ENCODE data around the gene TUBB6. TPM values are rescaled to one million over a fixed set of nuclear protein-coding genes. Genes with fewer than 3 reads are reported as not detected.
A peak's percentile ranks its signal among the peaks of the same experiment; 100 is the strongest.

TUBB6 gene
- total and polyA plus RNA-seq, 2 donors (not counting 1 experiment from before 2014, with no cell fraction given) = 269 to 646 TPM

GRCh38 chr18:12264864-12265263 is 43.2 kb upstream of the TUBB6 start:
- no peaks in the 10 kb centered on the region for H3K27me3 ChIP-seq (ENCODE audit: control insufficient read depth, insufficient read depth, low read length)

GRCh38 chr18:12271376-12272235 is 36.4 kb upstream of the TUBB6 start:
- H3K4me2 ChIP-seq (ENCODE audit: extremely low read depth, insufficient read depth, low read length) = peak overlapping the region; percentile 66
- H3K4me1 ChIP-seq (ENCODE audit: control insufficient read depth, extremely low read depth, insufficient read depth, low read length) = no peaks in the 10 kb centered on the region
- no peaks in the 10 kb centered on the region for H3K79me2 ChIP-seq (ENCODE audit: control insufficient read depth, insufficient read depth, low read length)
- H3K9ac ChIP-seq (ENCODE audit: insufficient read depth, low read length) = peak overlapping the region; percentile 72
- H2AFZ ChIP-seq (ENCODE audit: low read length) = peak overlapping the region; percentile 66
- no peaks in the 10 kb centered on the region for H3K9me3 ChIP-seq (ENCODE audit: control insufficient read depth, insufficient read depth, low read depth, low read length)
- peak overlapping the region; percentile 57 for H3K27ac ChIP-seq (ENCODE audit: insufficient read depth, low read length)
- peak overlapping the region; percentile 53 to 68 (median 60) for H3K4me3 ChIP-seq (replicated peaks in 1 of 4; ENCODE audit: control extremely low read depth in 1 of 4, insufficient read depth in 1 of 4, low read depth in 3 of 4, low read length in 4 of 4)
- peak; percentile 73 to 81 for DNase-seq (ENCODE audit: low read depth in 2 of 2)
- H3K36me3 ChIP-seq (ENCODE audit: control insufficient read depth, insufficient read depth, low read length) = no peaks in the 10 kb centered on the region
- H3K27me3 ChIP-seq (ENCODE audit: control insufficient read depth, insufficient read depth, low read length) = no peaks in the 10 kb centered on the region
- no peaks in the 10 kb centered on the region for H4K20me1 ChIP-seq (ENCODE audit: control insufficient read depth, extremely low read depth, insufficient read depth, low read length)
- TF ChIP-seq CTCF (conservative IDR thresholded peaks at IDR 0.05 in 1 of 2, IDR thresholded peaks at IDR 0.05 in 1 of 2; ENCODE audit: low read depth in 1 of 2, low read length in 2 of 2) (peak; percentile 59 to 69), EZH2 (IDR thresholded peaks at IDR 0.05; ENCODE audit: low read length, missing control alignments) (no peak)

More at GRCh38 chr18:12264864-12265263, 43.2 kb upstream of the TUBB6 start:
- Histone ChIP-seq H3K79me2 (ENCODE audit: control insufficient read depth, insufficient read depth, low read length) (no peaks in the 10 kb centered on the region), H3K27ac (ENCODE audit: insufficient read depth, low read length) (no peak overlapping the region), H3K4me2 (ENCODE audit: extremely low read depth, insufficient read depth, low read length) (no peak overlapping the region), H3K4me3 (replicated peaks in 1 of 4; ENCODE audit: control extremely low read depth in 1 of 4, insufficient read depth in 1 of 4, low read depth in 3 of 4, low read length in 4 of 4) (no peak overlapping the region), H3K4me1 (ENCODE audit: control insufficient read depth, extremely low read depth, insufficient read depth, low read length) (no peaks in the 10 kb centered on the region), H3K36me3 (ENCODE audit: control insufficient read depth, insufficient read depth, low read length) (no peaks in the 10 kb centered on the region), H4K20me1 (ENCODE audit: control insufficient read depth, extremely low read depth, insufficient read depth, low read length) (no peaks in the 10 kb centered on the region), H2AFZ (ENCODE audit: low read length) (no peak overlapping the region), H3K9ac (ENCODE audit: insufficient read depth, low read length) (no peak overlapping the region), H3K9me3 (ENCODE audit: control insufficient read depth, insufficient read depth, low read depth, low read length) (no peaks in the 10 kb centered on the region)
- DNase-seq (ENCODE audit: low read depth in 2 of 2) = no peak
- TF ChIP-seq CTCF (conservative IDR thresholded peaks at IDR 0.05 in 1 of 2, IDR thresholded peaks at IDR 0.05 in 1 of 2; ENCODE audit: low read depth in 1 of 2, low read length in 2 of 2) (no peak), EZH2 (IDR thresholded peaks at IDR 0.05; ENCODE audit: low read length, missing control alignments) (no peak)

- Histone ChIP-seq H3K4me2 (ENCODE audit: extremely low read depth, insufficient read depth, low read length) (no peak overlapping the region), H3K9ac (ENCODE audit: insufficient read depth, low read length) (no peak overlapping the region), H3K79me2 (ENCODE audit: control insufficient read depth, insufficient read depth, low read length) (no peaks in the 10 kb centered on the region), H3K36me3 (ENCODE audit: control insufficient read depth, insufficient read depth, low read length) (no peaks in the 10 kb centered on the region), H4K20me1 (ENCODE audit: control insufficient read depth, extremely low read depth, insufficient read depth, low read length) (no peaks in the 10 kb centered on the region), H3K4me1 (ENCODE audit: control insufficient read depth, extremely low read depth, insufficient read depth, low read length) (peaks cover 14% of the 10 kb centered on the region), H3K9me3 (ENCODE audit: control insufficient read depth, insufficient read depth, low read depth, low read length) (no peaks in the 10 kb centered on the region), H3K27me3 (ENCODE audit: control insufficient read depth, insufficient read depth, low read length) (no peaks in the 10 kb centered on the region), H3K27ac (ENCODE audit: insufficient read depth, low read length) (no peak overlapping the region), H2AFZ (ENCODE audit: low read length) (no peak overlapping the region), H3K4me3 (replicated peaks in 1 of 4; ENCODE audit: control extremely low read depth in 1 of 4, insufficient read depth in 1 of 4, low read depth in 3 of 4, low read length in 4 of 4) (no peak overlapping the region)
- TF ChIP-seq CTCF (conservative IDR thresholded peaks at IDR 0.05 in 1 of 2, IDR thresholded peaks at IDR 0.05 in 1 of 2; ENCODE audit: low read depth in 1 of 2, low read length in 2 of 2) (no peak), EZH2 (IDR thresholded peaks at IDR 0.05; ENCODE audit: low read length, missing control alignments) (no peak)
- no peak for DNase-seq (ENCODE audit: low read depth in 2 of 2)
Observed at GRCh38 chr18:12274793-12275192, 33.2 kb upstream of the TUBB6 start.

All from fibroblast of lung (primary cell).